Measurements from ENCODE around the gene C11orf98.

The C11orf98 gene

GRCh38 chr11:62665075-62665598 lies at the start of gene C11orf98, which contains the start of gene CSKMT:
TSS of gene C11orf98 (minus strand) at chr11:62665210. CDS start at chr11:62665169, 41 bp downstream.
TSS of gene CSKMT (plus strand) at chr11:62665312. CDS start at chr11:62665880, 568 bp downstream.
- in situ Hi-C loops (cut with MboI; ENCODE audit: low sequenced_read_pairs), result no loop called here

GRCh38 chr11:62713343-62713742 lies 48.3 kb upstream of the C11orf98 start:
- in situ Hi-C loops (cut with MboI; ENCODE audit: low sequenced_read_pairs), result no loop called here

GRCh38 chr11:62712861-62713260 lies 47.9 kb upstream of the C11orf98 start:
- in situ Hi-C loops (cut with MboI; ENCODE audit: low sequenced_read_pairs), result no loop called here

GRCh38 chr11:62712276-62712812 lies 47.3 kb upstream of the C11orf98 start:
- in situ Hi-C loops (cut with MboI; ENCODE audit: low sequenced_read_pairs), result no loop called here

- in situ Hi-C loops (cut with MboI; ENCODE audit: low sequenced_read_pairs), result no loop called here
Observed at GRCh38 chr11:62710001-62710345, 45.0 kb upstream of the C11orf98 start.

- in situ Hi-C loops (cut with MboI; ENCODE audit: low sequenced_read_pairs), result loop anchor here (10.0 kb wide), 1 partner anchor 115 kb away; the partner anchor contains the start of gene TUT1
Observed at GRCh38 chr11:62709247-62710000, 44.4 kb upstream of the C11orf98 start.

- in situ Hi-C loops (cut with MboI; ENCODE audit: low sequenced_read_pairs), result loop anchor here (10.0 kb wide), 1 partner anchor 114 kb away; the partner anchor contains the start of gene TUT1
Observed at GRCh38 chr11:62708793-62709192, 43.8 kb upstream of the C11orf98 start.

GRCh38 chr11:62708392-62708791 lies 43.4 kb upstream of the C11orf98 start:
- in situ Hi-C loops (cut with MboI; ENCODE audit: low sequenced_read_pairs), result loop anchor here (10.0 kb wide), 1 partner anchor 114 kb away; the partner anchor contains the start of gene TUT1

GRCh38 chr11:62707277-62707861 lies 42.4 kb upstream of the C11orf98 start, which contains the start of the genes BSCL2 and GNG3:
TSS of gene BSCL2 (minus strand) at chr11:62707424. CDS start at chr11:62707195, 229 bp downstream.
TSS of gene GNG3 (plus strand) at chr11:62707676. CDS start at chr11:62708296, 620 bp downstream.
- in situ Hi-C loops (cut with MboI; ENCODE audit: low sequenced_read_pairs), result loop anchor here (10.0 kb wide), 1 partner anchor 113 kb away; the partner anchor contains the start of gene TUT1

GRCh38 chr11:62706850-62707247 lies 41.8 kb upstream of the C11orf98 start:
- in situ Hi-C loops (cut with MboI; ENCODE audit: low sequenced_read_pairs), result loop anchor here (10.0 kb wide), 1 partner anchor 112 kb away; the partner anchor contains the start of gene TUT1

GRCh38 chr11:62705880-62706849 lies 41.2 kb upstream of the C11orf98 start:
- in situ Hi-C loops (cut with MboI; ENCODE audit: low sequenced_read_pairs), result loop anchor here (10.0 kb wide), 1 partner anchor 111 kb away; the partner anchor contains the start of gene TUT1

GRCh38 chr11:62705413-62705812 lies 40.4 kb upstream of the C11orf98 start:
- in situ Hi-C loops (cut with MboI; ENCODE audit: low sequenced_read_pairs), result loop anchor here (10.0 kb wide), 1 partner anchor 111 kb away; the partner anchor contains the start of gene TUT1

- in situ Hi-C loops (cut with MboI; ENCODE audit: low sequenced_read_pairs), result loop anchor here (10.0 kb wide), 1 partner anchor 109 kb away; the partner anchor contains the start of gene TUT1
Observed at GRCh38 chr11:62703921-62704320, 38.9 kb upstream of the C11orf98 start.

- in situ Hi-C loops (cut with MboI; ENCODE audit: low sequenced_read_pairs), result loop anchor here (10.0 kb wide), 1 partner anchor 107 kb away; the partner anchor contains the start of gene TUT1
Observed at GRCh38 chr11:62702246-62702645, 37.2 kb upstream of the C11orf98 start.

- in situ Hi-C loops (cut with MboI; ENCODE audit: low sequenced_read_pairs), result loop anchor here (10.0 kb wide), 1 partner anchor 280 kb away; the partner anchor contains the start of gene SCGB1A1
Observed at GRCh38 chr11:62694455-62695167, 29.6 kb upstream of the C11orf98 start.

- in situ Hi-C loops (cut with MboI; ENCODE audit: low sequenced_read_pairs), result loop anchor here (10.0 kb wide), 1 partner anchor 279 kb away; the partner anchor contains the start of gene SCGB1A1
Observed at GRCh38 chr11:62693624-62694023, 28.6 kb upstream of the C11orf98 start.

GRCh38 chr11:62689421-62690183 lies 24.6 kb upstream of the C11orf98 start, which contains the start of gene LRRN4CL:
TSS of gene LRRN4CL (minus strand) at chr11:62689530. CDS start at chr11:62688508, 1,022 bp downstream.
- in situ Hi-C loops (cut with MboI; ENCODE audit: low sequenced_read_pairs), result loop anchor here (10.0 kb wide), 1 partner anchor 275 kb away; the partner anchor contains the start of gene SCGB1A1

- in situ Hi-C loops (cut with MboI; ENCODE audit: low sequenced_read_pairs), result no loop called here
Observed at GRCh38 chr11:62688491-62688890, 23.5 kb upstream of the C11orf98 start.

Measured in HL-60/S4 treated with retinoic acid at 250 ng/mL for 4 days and 3 days (cell line).